GM12878 (cell line): ENCODE results near the gene GMDS.

Experiments
- BRCA1 ChIP-seq: IDR thresholded peaks from 2 replicates; pipeline ENCODE4 v1.6.1; 2011; ENCODE audit warnings: low read depth, low read length, improper control_type of control experiment
- CHD4 ChIP-seq: fragments of 200-600 bp; sonication (generic); IDR thresholded peaks from 2 replicates; pipeline ENCODE4 v1.6.1; 2016; ENCODE audit warnings: mild to moderate bottlenecking
- GABPA ChIP-seq: IDR thresholded peaks from 2 replicates; pipeline ENCODE4 v1.6.1; 2014; ENCODE audit warnings: antibody characterized with exemption, low read depth, mild to moderate bottlenecking, inconsistent platforms
- MEF2B ChIP-seq: fragments of 450-650 bp; IDR thresholded peaks from 2 replicates; pipeline ENCODE4 v1.6.1; 2018; ENCODE audit warnings: mild to moderate bottlenecking, moderate library complexity; ENCODE audit not compliant: partially characterized antibody, poor library complexity, severe bottlenecking
- MYC ChIP-seq: IDR thresholded peaks from 2 replicates; pipeline ENCODE4 v1.6.1; 2011; ENCODE audit warnings: mild to moderate bottlenecking, low read length, moderate library complexity, inconsistent platforms; ENCODE audit not compliant: insufficient read depth, insufficient replicate concordance, insufficient read length, severe bottlenecking
- PML ChIP-seq: IDR thresholded peaks from 2 replicates; pipeline ENCODE4 v1.6.1; 2012; ENCODE audit warnings: low read length, inconsistent platforms
- POLR2A ChIP-seq: IDR thresholded peaks from 2 replicates; pipeline ENCODE4 v1.6.1; 2011; ENCODE audit warnings: low read depth, mild to moderate bottlenecking, low read length
- RAD21 ChIP-seq: IDR thresholded peaks from 2 replicates; pipeline ENCODE4 v1.6.1; 2011; ENCODE audit warnings: mild to moderate bottlenecking, low read depth, low read length, moderate library complexity; ENCODE audit not compliant: insufficient read depth
- RFX5 ChIP-seq: IDR thresholded peaks from 2 replicates; pipeline ENCODE4 v1.6.1; 2011; ENCODE audit warnings: low read depth, low read length, improper control_type of control experiment
- SMC3 ChIP-seq: IDR thresholded peaks from 2 replicates; pipeline ENCODE4 v1.6.1; 2011; ENCODE audit warnings: low read length, improper control_type of control experiment, borderline replicate concordance
- SP1 ChIP-seq: IDR thresholded peaks from one replicate; pipeline ENCODE4 v1.6.1; 2011; ENCODE audit warnings: low read depth, low read length
- SREBF2 ChIP-seq: IDR thresholded peaks from 2 replicates; pipeline ENCODE4 v1.6.1; 2012; ENCODE audit warnings: mild to moderate bottlenecking, low read length
- TF ChIP-seq, protein P1 (sequence below): IDR thresholded peaks from 2 replicates; pipeline ENCODE4 v1.6.1; 2011; ENCODE audit warnings: low read depth, low read length, improper control_type of control experiment, borderline replicate concordance
- TF ChIP-seq, protein P2 (sequence below), 3 experiments: IDR thresholded peaks in 2 of 3; conservative IDR thresholded peaks in 1 of 3; 2 replicates each; pipeline ENCODE4 v1.5.1; 2011; ENCODE audit warnings: low read depth in 3 of 3, low read length in 3 of 3, mild to moderate bottlenecking in 3 of 3, control low read depth in 2 of 3, moderate library complexity in 2 of 3, inconsistent platforms in 1 of 3, mixed read lengths in 1 of 3; ENCODE audit not compliant: control insufficient read depth in 2 of 3, insufficient read depth in 1 of 3; ENCODE audit errors: extremely low read depth in 1 of 3

DNA sequence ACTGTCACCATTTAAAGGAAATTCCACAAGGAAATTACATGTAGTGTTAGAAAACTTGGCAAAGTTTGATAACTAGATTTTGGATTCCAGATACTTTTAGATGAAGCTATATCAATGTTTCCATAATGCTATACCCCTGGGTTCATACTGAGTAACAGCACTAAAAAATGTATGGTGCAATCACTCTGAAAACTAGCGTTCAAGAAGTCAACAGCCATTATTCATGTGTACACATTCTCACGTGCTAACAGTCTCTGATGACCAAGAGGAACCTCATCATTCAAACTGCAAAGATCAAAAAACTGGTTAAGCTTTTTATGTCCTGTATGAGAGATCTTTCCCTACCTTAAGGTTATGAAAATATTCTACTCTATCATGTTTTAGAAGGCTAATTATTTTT lies 197.6 kb downstream of the GMDS start:
- TF ChIP-seq PML (no peak), SP1 (no peak), MEF2B (no peak), RFX5 (no peak), SREBF2 (no peak), SMC3 (no peak), CHD4 (no peak), MYC (no peak), RAD21 (no peak), POLR2A (no peak), BRCA1 (no peak), GABPA (no peak)
- TF ChIP-seq, protein P1, sequence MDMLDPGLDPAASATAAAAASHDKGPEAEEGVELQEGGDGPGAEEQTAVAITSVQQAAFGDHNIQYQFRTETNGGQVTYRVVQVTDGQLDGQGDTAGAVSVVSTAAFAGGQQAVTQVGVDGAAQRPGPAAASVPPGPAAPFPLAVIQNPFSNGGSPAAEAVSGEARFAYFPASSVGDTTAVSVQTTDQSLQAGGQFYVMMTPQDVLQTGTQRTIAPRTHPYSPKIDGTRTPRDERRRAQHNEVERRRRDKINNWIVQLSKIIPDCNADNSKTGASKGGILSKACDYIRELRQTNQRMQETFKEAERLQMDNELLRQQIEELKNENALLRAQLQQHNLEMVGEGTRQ: no peak
- TF ChIP-seq, protein P2, sequence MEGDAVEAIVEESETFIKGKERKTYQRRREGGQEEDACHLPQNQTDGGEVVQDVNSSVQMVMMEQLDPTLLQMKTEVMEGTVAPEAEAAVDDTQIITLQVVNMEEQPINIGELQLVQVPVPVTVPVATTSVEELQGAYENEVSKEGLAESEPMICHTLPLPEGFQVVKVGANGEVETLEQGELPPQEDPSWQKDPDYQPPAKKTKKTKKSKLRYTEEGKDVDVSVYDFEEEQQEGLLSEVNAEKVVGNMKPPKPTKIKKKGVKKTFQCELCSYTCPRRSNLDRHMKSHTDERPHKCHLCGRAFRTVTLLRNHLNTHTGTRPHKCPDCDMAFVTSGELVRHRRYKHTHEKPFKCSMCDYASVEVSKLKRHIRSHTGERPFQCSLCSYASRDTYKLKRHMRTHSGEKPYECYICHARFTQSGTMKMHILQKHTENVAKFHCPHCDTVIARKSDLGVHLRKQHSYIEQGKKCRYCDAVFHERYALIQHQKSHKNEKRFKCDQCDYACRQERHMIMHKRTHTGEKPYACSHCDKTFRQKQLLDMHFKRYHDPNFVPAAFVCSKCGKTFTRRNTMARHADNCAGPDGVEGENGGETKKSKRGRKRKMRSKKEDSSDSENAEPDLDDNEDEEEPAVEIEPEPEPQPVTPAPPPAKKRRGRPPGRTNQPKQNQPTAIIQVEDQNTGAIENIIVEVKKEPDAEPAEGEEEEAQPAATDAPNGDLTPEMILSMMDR (IDR thresholded peaks at IDR 0.05 in 2 of 3, conservative IDR thresholded peaks at IDR 0.05 in 1 of 3; ENCODE audit: control insufficient read depth in 2 of 3, extremely low read depth in 1 of 3, insufficient read depth in 1 of 3, low read depth in 3 of 3, low read length in 3 of 3): no peak
